HepG2 (cell line): ENCODE measurements around the gene PIGN. TPM values are rescaled to one million over a fixed set of nuclear protein-coding genes. Genes with fewer than 3 reads are reported as not detected.

Experiments
- ATAC-seq: fragments of 200-7000 bp; cut with Tn5 transposase; 3 replicates; pipeline ENCODE4 v1.9.1; 2020; ENCODE audit warnings: mild to moderate bottlenecking, moderate library complexity
- BruUV-seq: library from RNA; stranded (reverse); fragments of 400-500 nt; replicated peaks from 2 replicates; lab custom pipeline; 2021; lab: Mats Ljungman, UMichigan
- CTCF ChIA-PET: fragments of 300-600 bp; formaldehyde crosslinking; extraction: SDS; loops from one replicate; lab custom pipeline; 2021; ENCODE audit warnings: low total read pairs, inconsistent platforms, low intra/inter-chr PET ratio; lab: Yijun Ruan, JAX
- POLR2A ChIA-PET: fragments of 350-600 bp; sonication (Branson Sonifier 250); formaldehyde crosslinking; loops from one replicate; lab custom pipeline; 2020; ENCODE audit warnings: antibody characterized with exemption, inconsistent platforms; lab: Yijun Ruan, JAX
- DNase-seq: peaks from one replicate; pipeline ENCODE4 v3.0.0-alpha.2; 2015; ENCODE audit warnings: low spot score
- FAIRE-seq: peaks from 3 replicates; lab custom pipeline; 2011; peaks lifted over from hg19 to GRCh38; lab: Jason Lieb, UNC
- H2AFZ ChIP-seq: one replicate; pipeline ENCODE4 v1.6.1; 2011; ENCODE audit warnings: low read length, inconsistent platforms
- H3K27ac ChIP-seq: fragments of 300-600 bp; 3 replicates; pipeline ENCODE4 v1.8.0; 2011; ENCODE audit warnings: mixed run types, mild to moderate bottlenecking, mixed read lengths, low read length, inconsistent platforms; ENCODE audit not compliant: insufficient read depth; ENCODE audit errors: extremely low read length
- H3K27me3 ChIP-seq, 2 experiments: fragments of 200-600 bp in 1 of 2; 2 replicates in 1 of 2; 3 replicates in 1 of 2; pipeline versions ENCODE4 v1.6.0 to v1.8.0; 2011; ENCODE audit warnings: low read length in 2 of 2, mild to moderate bottlenecking in 2 of 2, moderate library complexity in 2 of 2, inconsistent platforms in 1 of 2; ENCODE audit not compliant: insufficient read depth in 2 of 2, control insufficient read depth in 1 of 2
- H3K36me3 ChIP-seq, 2 experiments: fragments of 200-600 bp in 1 of 2; replicated peaks in 1 of 2; 2 replicates in 1 of 2; 3 replicates in 1 of 2; pipeline versions ENCODE4 v1.5.1 to v1.8.0; 2011; ENCODE audit warnings: low read length in 2 of 2, inconsistent platforms in 1 of 2; ENCODE audit not compliant: insufficient read depth in 2 of 2, control insufficient read depth in 1 of 2
- H3K4me1 ChIP-seq: 2 replicates; pipeline ENCODE4 v1.5.1; 2012; ENCODE audit warnings: low read length, inconsistent platforms; ENCODE audit not compliant: insufficient read depth
- H3K4me2 ChIP-seq: 2 replicates; pipeline ENCODE4 v1.6.0; 2011; ENCODE audit warnings: low read depth, low read length, inconsistent platforms
- H3K4me3 ChIP-seq, 3 experiments: fragments of 200-600 bp in 1 of 3; sonication (generic), shearing (Covaris generic) in 1 of 3; replicated peaks in 1 of 3; 2 replicates each; pipeline ENCODE4 v1.5.1; 2011 to 2016; ENCODE audit warnings: low read length in 3 of 3, inconsistent platforms in 2 of 3, low read depth in 2 of 3, mild to moderate bottlenecking in 2 of 3, control low read depth in 1 of 3, mixed read lengths in 1 of 3; ENCODE audit not compliant: insufficient read depth in 1 of 3
- H3K79me2 ChIP-seq: one replicate; pipeline ENCODE4 v1.6.1; 2011; ENCODE audit warnings: low read length, inconsistent platforms; ENCODE audit not compliant: insufficient read depth
- H3K9ac ChIP-seq: 2 replicates; pipeline ENCODE4 v1.6.0; 2011; ENCODE audit warnings: mild to moderate bottlenecking, low read depth, low read length, inconsistent platforms; ENCODE audit not compliant: insufficient read depth
- H3K9me3 ChIP-seq: 2 replicates; pipeline ENCODE4 v1.5.1; 2012; ENCODE audit warnings: mild to moderate bottlenecking, low read length
- H4K20me1 ChIP-seq: 2 replicates; pipeline ENCODE4 v1.6.0; 2011; ENCODE audit warnings: inconsistent platforms, mild to moderate bottlenecking, low read length, moderate library complexity; ENCODE audit not compliant: insufficient read depth
- HMG20B ChIP-seq: conservative IDR thresholded peaks from 2 replicates; pipeline ENCODE4 v1.6.1; 2016; ENCODE audit warnings: missing genetic modification reagents, missing compliant biosample characterization
- HOXA7 ChIP-seq: sonication (generic); formaldehyde crosslinking; IDR thresholded peaks from 2 replicates; pipeline ENCODE4 v1.8.1; 2022; ENCODE audit warnings: mild to moderate bottlenecking, missing genetic modification reagents, moderate library complexity
- ZBTB38 ChIP-seq: sonication (generic); formaldehyde crosslinking; IDR thresholded peaks from 2 replicates; pipeline ENCODE4 v1.5.1; 2020; ENCODE audit warnings: mild to moderate bottlenecking, missing genetic modification reagents
- ZFP36 ChIP-seq: fragments of 150-350 bp; IDR thresholded peaks from 2 replicates; pipeline ENCODE4 v1.6.1; 2018; ENCODE audit warnings: borderline replicate concordance, low read length, low read depth; ENCODE audit not compliant: partially characterized antibody
- ZNF563 ChIP-seq: sonication (generic); formaldehyde crosslinking; IDR thresholded peaks from 2 replicates; pipeline ENCODE4 v1.8.0; 2022; ENCODE audit warnings: mild to moderate bottlenecking, moderate library complexity, missing genetic modification reagents
- ZNF577 ChIP-seq: sonication (generic); formaldehyde crosslinking; IDR thresholded peaks from 2 replicates; pipeline ENCODE4 v1.4.0; 2020; ENCODE audit warnings: mild to moderate bottlenecking, low read depth, missing genetic modification reagents, borderline replicate concordance
- ZNF773 ChIP-seq: sonication (generic); formaldehyde crosslinking; IDR thresholded peaks from 2 replicates; pipeline ENCODE4 v1.4.0; 2020; ENCODE audit warnings: missing genetic modification reagents, borderline replicate concordance
- WGBS: methylation state at CpG from one replicate; pipeline ENCODE4 v1.1.6; 2017; ENCODE audit warnings: low lambda C conversion rate; 5-methylcytosine and 5-hydroxymethylcytosine counted together
- in situ Hi-C: cut with HindIII; loops from 2 replicates; pipeline ENCODE4 v1.10.0; 2017; ENCODE audit warnings: low pct_unique_long_range_greater_than_20kb; ENCODE audit not compliant: extremely low pct_ligation_motif_present
- intact Hi-C: fragments of 100-400 bp; cut with micrococcal nuclease; formaldehyde crosslinking; loops from one replicate; pipeline ENCODE4 v1.10.0; 2022; ENCODE audit not compliant: unreplicated experiment
- polyA plus RNA-seq, 8 experiments: library from polyadenylated mRNA; depleted of rRNA in 3 of 8; stranded (reverse) in 7 of 8; unstranded in 1 of 8; fragments of >200 nt; fragmentation: Illumina TruSeq in 4 of 8; extraction: Trizol in 4 of 8; gene quantifications; 2 replicates each; pipeline versions ENCODE4 v1.2.1 to v1.2.3, GENCODE V29; 2011 to 2016; ENCODE audit warnings: low read depth in 4 of 8, missing spikeins in 1 of 8, mixed read lengths in 1 of 8; ENCODE audit not compliant: insufficient read depth in 1 of 8
- total RNA-seq, 5 experiments: library from RNA; depleted of rRNA; stranded (reverse); fragments of >200 nt; fragmentation: Illumina TruSeq; extraction: Trizol; gene quantifications; 2 replicates each; pipeline ENCODE4 v1.2.3, GENCODE V29; 2016; ENCODE audit warnings: low read depth in 1 of 5
- TF ChIP-seq, protein P1 (sequence below): sonication (generic); formaldehyde crosslinking; IDR thresholded peaks from 2 replicates; pipeline ENCODE4 v1.5.0; 2020; ENCODE audit warnings: missing genetic modification reagents, mild to moderate bottlenecking, borderline replicate concordance
- TF ChIP-seq, protein P2 (sequence below): sonication (generic); formaldehyde crosslinking; IDR thresholded peaks from 2 replicates; pipeline ENCODE4 v1.4.0; 2020; ENCODE audit warnings: mild to moderate bottlenecking, missing genetic modification reagents
- TF ChIP-seq, protein P3 (sequence below): sonication (generic); formaldehyde crosslinking; IDR thresholded peaks from 2 replicates; pipeline ENCODE4 v1.4.0; 2020; ENCODE audit warnings: missing genetic modification reagents, borderline replicate concordance

Gene PIGN
- total and polyA plus RNA-seq, 2 of the 13 experiments (the other 11 are each of a cell fraction or from before 2014, with no cell fraction given), result 15.5 to 33.6 TPM

DNA sequence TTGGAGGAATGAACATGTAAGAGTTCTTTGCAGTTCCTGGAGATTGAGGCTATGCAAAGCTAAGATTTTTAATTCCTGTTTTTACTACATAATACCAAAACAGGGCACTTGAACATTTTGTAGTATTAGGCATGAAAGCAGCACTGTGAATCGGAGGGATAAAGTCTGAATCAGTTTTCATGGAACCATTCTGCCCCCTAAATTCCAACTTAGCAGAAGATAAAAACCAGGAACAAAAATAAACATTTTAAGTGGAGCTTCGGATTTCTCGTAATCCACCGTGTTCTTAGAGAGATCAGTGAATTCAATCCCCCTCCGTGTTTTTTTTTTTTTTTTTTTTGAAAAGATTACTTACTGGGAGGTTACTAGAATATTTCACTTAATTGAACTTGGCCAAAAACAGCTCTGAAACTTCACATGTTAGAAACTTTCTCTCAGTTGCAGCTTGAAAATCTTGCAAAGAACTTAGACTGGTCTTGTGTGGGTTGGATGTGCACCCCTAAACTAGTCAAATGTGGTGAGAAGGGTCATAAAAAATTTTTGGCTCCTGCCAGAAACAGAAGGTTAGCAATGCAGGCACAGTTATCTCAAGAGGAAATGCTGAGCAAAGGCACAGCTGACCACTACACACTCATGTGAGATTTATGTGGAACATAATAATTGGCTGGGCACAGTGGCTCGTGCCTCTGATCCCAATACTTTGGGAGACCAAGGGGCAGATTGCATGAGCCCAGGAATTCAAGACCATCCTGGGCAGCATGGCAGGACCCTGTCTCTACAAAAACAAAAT, 148.7 kb downstream of the PIGN start:
- H3K27ac ChIP-seq, result no peak overlapping the region
- ChIA-PET POLR2A (no interaction called here), CTCF (no interaction called here)
- no peaks in the 10 kb centered on the region for H3K27me3 ChIP-seq
- H3K9me3 ChIP-seq, result no peaks in the 10 kb centered on the region
- FAIRE-seq (no peak), DNase-seq (no peak), ATAC-seq (no peak)
- no peaks in the 10 kb centered on the region for H4K20me1 ChIP-seq
- no peaks in the 10 kb centered on the region for H3K4me1 ChIP-seq
- intact Hi-C loops, result no loop called here
- in situ Hi-C loops, result no loop called here
- no peak overlapping the region for H2AFZ ChIP-seq
- H3K4me3 ChIP-seq, result no peak overlapping the region
- no peaks in the 10 kb centered on the region for H3K36me3 ChIP-seq
- H3K9ac ChIP-seq, result no peak overlapping the region
- WGBS, result 49% methylated on average over 6 of the region's 6 CpGs
- no TSS peak for BruUV-seq
- H3K79me2 ChIP-seq, result no peaks in the 10 kb centered on the region
- H3K4me2 ChIP-seq, result no peak overlapping the region
- TF ChIP-seq HOXA7, result no peak
- TF ChIP-seq ZFP36, result no peak
- TF ChIP-seq, protein P1, sequence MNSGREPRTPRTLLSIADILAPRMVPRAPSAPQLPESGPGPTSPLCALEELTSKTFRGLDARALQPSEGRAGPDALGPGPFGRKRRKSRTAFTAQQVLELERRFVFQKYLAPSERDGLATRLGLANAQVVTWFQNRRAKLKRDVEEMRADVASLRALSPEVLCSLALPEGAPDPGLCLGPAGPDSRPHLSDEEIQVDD (CRISPR knock-in tag), result no peak
- TF ChIP-seq, protein P2, sequence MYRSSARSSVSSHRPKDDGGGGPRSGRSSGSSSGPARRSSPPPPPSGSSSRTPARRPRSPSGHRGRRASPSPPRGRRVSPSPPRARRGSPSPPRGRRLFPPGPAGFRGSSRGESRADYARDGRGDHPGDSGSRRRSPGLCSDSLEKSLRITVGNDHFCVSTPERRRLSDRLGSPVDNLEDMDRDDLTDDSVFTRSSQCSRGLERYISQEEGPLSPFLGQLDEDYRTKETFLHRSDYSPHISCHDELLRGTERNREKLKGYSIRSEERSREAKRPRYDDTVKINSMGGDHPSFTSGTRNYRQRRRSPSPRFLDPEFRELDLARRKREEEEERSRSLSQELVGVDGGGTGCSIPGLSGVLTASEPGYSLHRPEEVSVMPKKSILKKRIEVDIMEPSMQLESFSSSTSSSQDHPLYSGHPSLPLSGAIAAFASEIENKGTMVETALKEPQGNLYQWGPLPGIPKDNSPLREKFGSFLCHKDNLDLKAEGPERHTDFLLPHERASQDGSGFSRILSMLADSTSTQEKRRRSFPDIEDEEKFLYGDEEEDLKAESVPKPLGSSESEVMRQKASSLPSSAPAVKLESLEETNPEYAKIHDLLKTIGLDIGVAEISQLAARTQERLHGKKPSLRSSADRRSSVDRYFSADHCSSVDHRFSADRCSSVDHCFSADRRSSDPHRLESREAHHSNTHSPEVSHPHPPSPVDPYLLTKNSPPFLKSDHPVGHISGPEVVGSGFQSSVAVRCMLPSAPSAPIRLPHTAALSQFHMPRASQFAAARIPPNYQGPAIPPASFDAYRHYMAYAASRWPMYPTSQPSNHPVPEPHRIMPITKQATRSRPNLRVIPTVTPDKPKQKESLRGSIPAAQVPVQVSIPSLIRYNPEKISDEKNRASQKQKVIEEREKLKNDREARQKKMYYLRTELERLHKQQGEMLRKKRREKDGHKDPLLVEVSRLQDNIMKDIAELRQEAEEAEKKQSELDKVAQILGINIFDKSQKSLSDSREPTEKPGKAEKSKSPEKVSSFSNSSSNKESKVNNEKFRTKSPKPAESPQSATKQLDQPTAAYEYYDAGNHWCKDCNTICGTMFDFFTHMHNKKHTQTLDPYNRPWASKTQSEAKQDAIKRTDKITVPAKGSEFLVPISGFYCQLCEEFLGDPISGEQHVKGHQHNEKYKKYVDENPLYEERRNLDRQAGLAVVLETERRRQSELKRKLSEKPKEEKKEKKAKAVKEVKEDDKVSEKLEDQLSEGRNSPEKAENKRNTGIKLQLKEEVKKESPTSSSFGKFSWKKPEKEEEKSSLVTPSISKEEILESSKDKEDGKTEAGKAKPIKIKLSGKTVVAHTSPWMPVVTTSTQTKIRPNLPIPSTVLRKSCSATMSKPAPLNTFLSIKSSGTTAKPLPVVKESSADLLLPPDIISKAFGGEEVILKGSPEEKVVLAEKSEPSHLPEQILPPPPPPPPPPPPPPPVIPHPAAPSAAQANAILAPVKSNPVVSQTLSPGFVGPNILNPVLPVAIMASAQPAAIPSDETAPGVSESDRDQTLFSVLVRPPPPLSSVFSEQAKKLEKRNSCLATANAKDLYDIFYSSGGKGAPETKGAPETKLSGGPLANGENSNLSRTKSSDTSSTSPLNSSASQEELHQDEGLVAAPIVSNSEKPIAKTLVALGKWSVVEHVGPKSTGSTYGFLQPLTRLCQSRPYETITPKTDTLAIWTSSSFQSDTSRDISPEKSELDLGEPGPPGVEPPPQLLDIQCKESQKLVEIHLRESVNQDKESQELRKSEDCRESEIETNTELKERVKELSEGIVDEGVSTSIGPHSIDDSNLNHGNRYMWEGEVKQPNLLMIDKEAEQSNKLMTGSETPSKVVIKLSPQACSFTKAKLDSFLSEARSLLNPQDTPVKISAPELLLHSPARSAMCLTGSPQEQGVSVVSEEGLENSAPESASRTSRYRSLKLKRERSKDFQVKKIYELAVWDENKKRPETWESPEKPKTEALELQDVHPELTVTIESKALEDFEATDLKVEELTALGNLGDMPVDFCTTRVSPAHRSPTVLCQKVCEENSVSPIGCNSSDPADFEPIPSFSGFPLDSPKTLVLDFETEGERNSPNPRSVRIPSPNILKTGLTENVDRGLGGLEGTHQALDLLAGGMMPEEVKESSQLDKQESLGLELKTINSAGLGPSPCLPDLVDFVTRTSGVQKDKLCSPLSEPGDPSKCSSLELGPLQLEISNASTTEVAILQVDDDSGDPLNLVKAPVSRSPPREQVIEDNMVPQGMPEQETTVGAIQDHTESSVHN (CRISPR knock-in tag), result no peak
- no peak for TF ChIP-seq ZNF563
- TF ChIP-seq ZNF773 (CRISPR knock-in tag), result no peak
- TF ChIP-seq ZNF577, result no peak
- TF ChIP-seq, protein P3, sequence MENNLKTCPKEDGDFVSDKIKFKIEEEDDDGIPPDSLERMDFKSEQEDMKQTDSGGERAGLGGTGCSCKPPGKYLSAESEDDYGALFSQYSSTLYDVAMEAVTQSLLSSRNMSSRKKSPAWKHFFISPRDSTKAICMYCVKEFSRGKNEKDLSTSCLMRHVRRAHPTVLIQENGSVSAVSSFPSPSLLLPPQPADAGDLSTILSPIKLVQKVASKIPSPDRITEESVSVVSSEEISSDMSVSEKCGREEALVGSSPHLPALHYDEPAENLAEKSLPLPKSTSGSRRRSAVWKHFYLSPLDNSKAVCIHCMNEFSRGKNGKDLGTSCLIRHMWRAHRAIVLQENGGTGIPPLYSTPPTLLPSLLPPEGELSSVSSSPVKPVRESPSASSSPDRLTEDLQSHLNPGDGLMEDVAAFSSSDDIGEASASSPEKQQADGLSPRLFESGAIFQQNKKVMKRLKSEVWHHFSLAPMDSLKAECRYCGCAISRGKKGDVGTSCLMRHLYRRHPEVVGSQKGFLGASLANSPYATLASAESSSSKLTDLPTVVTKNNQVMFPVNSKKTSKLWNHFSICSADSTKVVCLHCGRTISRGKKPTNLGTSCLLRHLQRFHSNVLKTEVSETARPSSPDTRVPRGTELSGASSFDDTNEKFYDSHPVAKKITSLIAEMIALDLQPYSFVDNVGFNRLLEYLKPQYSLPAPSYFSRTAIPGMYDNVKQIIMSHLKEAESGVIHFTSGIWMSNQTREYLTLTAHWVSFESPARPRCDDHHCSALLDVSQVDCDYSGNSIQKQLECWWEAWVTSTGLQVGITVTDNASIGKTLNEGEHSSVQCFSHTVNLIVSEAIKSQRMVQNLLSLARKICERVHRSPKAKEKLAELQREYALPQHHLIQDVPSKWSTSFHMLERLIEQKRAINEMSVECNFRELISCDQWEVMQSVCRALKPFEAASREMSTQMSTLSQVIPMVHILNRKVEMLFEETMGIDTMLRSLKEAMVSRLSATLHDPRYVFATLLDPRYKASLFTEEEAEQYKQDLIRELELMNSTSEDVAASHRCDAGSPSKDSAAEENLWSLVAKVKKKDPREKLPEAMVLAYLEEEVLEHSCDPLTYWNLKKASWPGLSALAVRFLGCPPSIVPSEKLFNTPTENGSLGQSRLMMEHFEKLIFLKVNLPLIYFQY (CRISPR knock-in tag), result no peak
- TF ChIP-seq HMG20B (CRISPR knock-in tag), result no peak
- no peak for TF ChIP-seq ZBTB38 (CRISPR knock-in tag)
